Calu3 (cell line): ENCODE data around the gene EVL. TPM values are rescaled to one million over a fixed set of nuclear protein-coding genes. Genes with fewer than 3 reads are reported as not detected.
"Not testable (repeated sequence)": the region's sequence is repeated elsewhere in the genome, so short reads cannot be mapped to it uniquely, and the experiment has no call there.

Experiments
- BruUV-seq: library from RNA; stranded (reverse); fragments of 400-500 nt; replicated peaks from 2 replicates; lab custom pipeline; 2021; lab: Mats Ljungman, UMichigan
- CTCF ChIA-PET: fragments of 300-600 bp; sonication (Branson Sonifier 250); formaldehyde crosslinking; loops from one replicate; lab custom pipeline; 2022; ENCODE audit warnings: antibody characterized with exemption; lab: Charles Lee
- DNase-seq: peaks from one replicate; pipeline ENCODE4 v3.0.0; 2022
- H3K27ac Mint-ChIP-seq: one replicate; pipeline ENCODE4 v1.8.0; 2022; ENCODE audit warnings: mixed read lengths; ENCODE audit not compliant: unreplicated experiment
- H3K27me3 Mint-ChIP-seq: one replicate; pipeline ENCODE4 v1.8.0; 2022; ENCODE audit warnings: mixed read lengths; ENCODE audit not compliant: unreplicated experiment
- H3K36me3 Mint-ChIP-seq: one replicate; pipeline ENCODE4 v1.8.0; 2022; ENCODE audit warnings: mild to moderate bottlenecking, moderate library complexity, mixed read lengths; ENCODE audit not compliant: insufficient read depth, unreplicated experiment
- H3K4me1 Mint-ChIP-seq: one replicate; pipeline ENCODE4 v1.8.0; 2022; ENCODE audit warnings: mild to moderate bottlenecking, low read depth, mixed read lengths; ENCODE audit not compliant: unreplicated experiment
- H3K4me3 Mint-ChIP-seq: one replicate; pipeline ENCODE4 v1.8.0; 2022; ENCODE audit warnings: mild to moderate bottlenecking, low read depth, moderate library complexity, mixed read lengths; ENCODE audit not compliant: unreplicated experiment
- H3K9me3 Mint-ChIP-seq: one replicate; pipeline ENCODE4 v1.8.0; 2022; ENCODE audit warnings: low read depth, mixed read lengths; ENCODE audit not compliant: unreplicated experiment
- intact Hi-C: fragments of 100-400 bp; cut with micrococcal nuclease; formaldehyde crosslinking; loops from one replicate; pipeline ENCODE4 v1.10.0; 2022; ENCODE audit not compliant: unreplicated experiment
- total RNA-seq: library from RNA; stranded (reverse); gene quantifications from 2 replicates; pipeline ENCODE4 v1.2.3, GENCODE V29; 2022
- TF ChIP-seq, protein P1 (sequence below): fragments of 200-600 bp; IDR thresholded peaks from one replicate; pipeline ENCODE4 v1.8.0; 2022; ENCODE audit warnings: antibody characterized with exemption; ENCODE audit not compliant: unreplicated experiment

EVL gene
- total RNA-seq, 1 experiment from 2014 or later, result 33.5 TPM

DNA sequence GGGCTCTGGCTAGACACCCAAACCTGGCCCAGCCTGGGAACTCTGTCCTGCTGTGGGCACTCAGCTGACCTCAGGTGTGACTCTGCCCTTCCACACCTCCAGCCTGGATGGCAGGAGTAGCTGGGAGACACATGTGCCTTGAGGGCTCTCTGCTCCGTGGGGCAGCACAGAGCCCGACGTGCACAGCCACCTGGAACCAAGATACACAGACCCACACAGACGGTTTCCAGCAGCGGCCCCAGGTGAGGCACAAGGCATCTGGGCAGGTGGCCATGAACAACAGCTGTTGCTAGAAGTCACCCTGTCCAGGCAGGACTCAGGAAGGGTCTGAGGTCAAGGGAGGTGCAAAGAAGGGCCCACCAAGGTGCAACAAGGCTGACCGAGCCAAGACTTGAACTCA lies 88.3 kb downstream of the EVL start:
- Mint-ChIP-seq H3K27ac (no peak overlapping the region), H3K36me3 (no peaks in the 10 kb centered on the region), H3K4me3 (no peak overlapping the region), H3K9me3 (peaks cover 5% of the 10 kb centered on the region), H3K4me1 (peaks cover 26% of the 10 kb centered on the region), H3K27me3 (no peaks in the 10 kb centered on the region)
- no TSS peak for BruUV-seq
- intact Hi-C loops, result no loop called here
- no peak for DNase-seq
- CTCF ChIA-PET, result interaction anchor here (0.7 kb wide), 1 partner anchor 22 kb away, joined by 4 read pairs; no protein-coding TSS in a partner anchor
- TF ChIP-seq, protein P1, sequence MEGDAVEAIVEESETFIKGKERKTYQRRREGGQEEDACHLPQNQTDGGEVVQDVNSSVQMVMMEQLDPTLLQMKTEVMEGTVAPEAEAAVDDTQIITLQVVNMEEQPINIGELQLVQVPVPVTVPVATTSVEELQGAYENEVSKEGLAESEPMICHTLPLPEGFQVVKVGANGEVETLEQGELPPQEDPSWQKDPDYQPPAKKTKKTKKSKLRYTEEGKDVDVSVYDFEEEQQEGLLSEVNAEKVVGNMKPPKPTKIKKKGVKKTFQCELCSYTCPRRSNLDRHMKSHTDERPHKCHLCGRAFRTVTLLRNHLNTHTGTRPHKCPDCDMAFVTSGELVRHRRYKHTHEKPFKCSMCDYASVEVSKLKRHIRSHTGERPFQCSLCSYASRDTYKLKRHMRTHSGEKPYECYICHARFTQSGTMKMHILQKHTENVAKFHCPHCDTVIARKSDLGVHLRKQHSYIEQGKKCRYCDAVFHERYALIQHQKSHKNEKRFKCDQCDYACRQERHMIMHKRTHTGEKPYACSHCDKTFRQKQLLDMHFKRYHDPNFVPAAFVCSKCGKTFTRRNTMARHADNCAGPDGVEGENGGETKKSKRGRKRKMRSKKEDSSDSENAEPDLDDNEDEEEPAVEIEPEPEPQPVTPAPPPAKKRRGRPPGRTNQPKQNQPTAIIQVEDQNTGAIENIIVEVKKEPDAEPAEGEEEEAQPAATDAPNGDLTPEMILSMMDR, result no peak

- Mint-ChIP-seq H3K27me3 (no peaks in the 10 kb centered on the region), H3K27ac (no peak overlapping the region)
- TF ChIP-seq, protein P1, result peak; percentile 70
Measured at GRCh38 chr14:100155049-100155621, 89.9 kb downstream of the EVL start.

GRCh38 chr14:100155756-100156616 lies 90.8 kb downstream of the EVL start:
- peak; percentile 42 for DNase-seq
- TF ChIP-seq, protein P1, result no peak
- Mint-ChIP-seq H3K9me3 (peaks cover 5% of the 10 kb centered on the region), H3K4me1 (peaks cover 24% of the 10 kb centered on the region), H3K4me3 (no peak overlapping the region), H3K27ac (no peak overlapping the region), H3K36me3 (peaks cover 6% of the 10 kb centered on the region), H3K27me3 (no peaks in the 10 kb centered on the region)
- intact Hi-C loops, result no loop called here
- BruUV-seq, result no TSS peak
- CTCF ChIA-PET, result interaction anchor here (0.9 to 1.8 kb wide), 6 partner anchors 10 to 33 kb away, joined by 3 to 7 read pairs (median 4); no protein-coding TSS in a partner anchor

More at GRCh38 chr14:100155049-100155621, 89.9 kb downstream of the EVL start:
- H3K36me3 Mint-ChIP-seq, result peaks cover 6% of the 10 kb centered on the region
- H3K9me3 Mint-ChIP-seq, result peaks cover 5% of the 10 kb centered on the region
- peak; percentile 54 for DNase-seq
- no peak overlapping the region for H3K4me3 Mint-ChIP-seq
- intact Hi-C loops, result no loop called here
- BruUV-seq, result no TSS peak
- peaks cover 26% of the 10 kb centered on the region for H3K4me1 Mint-ChIP-seq
- CTCF ChIA-PET, result interaction anchor here (0.5 to 1.2 kb wide), 6 partner anchors 12 to 77 kb away, joined by 3 to 7 read pairs (median 3); no protein-coding TSS in a partner anchor

DNA sequence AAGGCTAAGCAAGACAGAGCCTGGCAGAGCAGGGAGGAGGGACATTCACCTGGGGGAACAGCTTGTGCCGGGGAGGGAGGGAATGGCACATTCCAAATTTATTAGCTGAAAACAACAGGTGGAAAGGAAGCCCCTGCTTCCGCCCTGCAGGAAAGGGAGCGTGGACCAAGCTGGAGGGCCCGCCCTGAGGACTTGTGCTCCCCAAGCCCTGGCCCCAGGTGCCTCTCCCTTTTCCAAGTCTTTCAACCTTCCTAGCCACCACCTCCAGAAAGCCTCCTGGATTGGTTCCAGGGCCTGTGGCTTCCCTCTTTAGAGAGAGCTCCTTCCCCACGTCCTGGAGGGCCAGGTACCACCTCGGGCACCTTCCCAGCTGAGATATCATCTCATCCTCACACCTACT lies 91.6 kb downstream of the EVL start:
- Mint-ChIP-seq H3K27me3 (no peaks in the 10 kb centered on the region), H3K4me1 (peaks cover 18% of the 10 kb centered on the region), H3K36me3 (peaks cover 6% of the 10 kb centered on the region), H3K27ac (no peak overlapping the region), H3K9me3 (peaks cover 5% of the 10 kb centered on the region), H3K4me3 (no peak overlapping the region)
- CTCF ChIA-PET, result interaction anchor here (0.9 to 1.8 kb wide), 2 partner anchors 11 to 34 kb away, joined by 3 to 4 read pairs; no protein-coding TSS in a partner anchor
- TF ChIP-seq, protein P1, result no peak
- intact Hi-C loops, result no loop called here
- BruUV-seq, result no TSS peak
- no peak for DNase-seq

DNA sequence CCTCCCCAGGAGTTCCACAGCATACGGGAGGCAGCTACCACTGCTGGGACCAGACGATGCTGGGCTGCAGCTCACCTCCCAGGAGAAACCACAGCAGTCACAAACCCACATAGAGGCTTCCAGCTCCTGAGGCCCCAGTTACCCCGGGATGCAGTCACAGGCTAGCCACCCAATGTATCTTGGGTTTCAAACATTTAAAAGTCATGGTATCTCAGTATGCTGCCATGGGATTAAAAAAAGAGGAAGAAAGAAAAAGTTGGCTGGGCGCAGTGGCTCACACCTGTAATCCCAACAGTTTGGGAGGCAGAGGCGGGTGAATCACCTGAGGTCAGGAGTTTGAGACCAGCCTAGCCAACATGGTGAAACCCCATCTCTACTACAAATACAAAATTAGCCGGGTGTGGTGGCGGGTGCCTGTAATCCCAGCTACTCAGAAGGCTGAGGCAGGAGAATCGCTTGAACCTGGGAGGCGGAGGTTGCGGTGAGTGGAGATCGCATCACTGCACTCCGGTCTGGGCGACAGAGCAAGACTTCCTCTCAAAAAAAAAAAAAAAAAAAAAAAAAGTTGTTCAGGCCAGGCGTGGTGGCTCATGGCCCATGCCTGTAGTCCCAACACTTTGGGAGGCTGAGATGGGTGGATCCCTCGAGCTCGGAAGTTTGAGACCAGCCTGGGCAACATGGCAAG lies 92.5 kb downstream of the EVL start:
- intact Hi-C loops, BruUV-seq, H3K36me3 Mint-ChIP-seq, H3K9me3 Mint-ChIP-seq, DNase-seq, H3K27ac Mint-ChIP-seq, H3K27me3 Mint-ChIP-seq, H3K4me3 Mint-ChIP-seq: not testable (repeated sequence)
- H3K4me1 Mint-ChIP-seq, result peaks cover 18% of the 10 kb centered on the region
- CTCF ChIA-PET, result interaction anchor here (0.7 kb wide), 2 partner anchors 8 to 85 kb away, joined by 5 to 7 read pairs; no protein-coding TSS in a partner anchor
